IPS-11a (cell line): ENCODE measurements around the gene CAMK1D.

Experiments
- H3K4me3 ChIP-seq: one replicate; pipeline ENCODE4 v1.5.1; 2013; ENCODE audit warnings: low read depth, low read length, control low read depth

Gene CAMK1D

DNA sequence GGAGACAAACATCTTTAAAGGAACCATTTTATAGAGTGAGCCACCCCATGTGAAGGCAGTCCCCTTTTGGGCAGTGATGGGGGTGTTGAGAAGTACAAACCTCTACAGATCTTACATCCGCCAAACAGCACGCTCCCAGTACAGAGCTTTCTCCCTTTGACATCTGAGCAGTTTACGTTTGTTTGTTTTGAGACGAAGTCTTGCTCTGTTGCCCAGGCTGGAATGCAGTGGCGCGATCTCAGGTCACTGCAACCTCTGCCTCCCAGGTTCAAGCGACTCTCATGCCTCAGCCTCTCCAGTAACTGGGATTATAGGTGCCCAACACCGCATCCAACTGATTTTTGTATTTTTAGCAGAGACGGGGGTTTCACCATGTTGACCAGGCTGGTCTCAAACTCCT is 523.2 kb downstream of the CAMK1D start:
- H3K4me3 ChIP-seq = no peak overlapping the region

DNA sequence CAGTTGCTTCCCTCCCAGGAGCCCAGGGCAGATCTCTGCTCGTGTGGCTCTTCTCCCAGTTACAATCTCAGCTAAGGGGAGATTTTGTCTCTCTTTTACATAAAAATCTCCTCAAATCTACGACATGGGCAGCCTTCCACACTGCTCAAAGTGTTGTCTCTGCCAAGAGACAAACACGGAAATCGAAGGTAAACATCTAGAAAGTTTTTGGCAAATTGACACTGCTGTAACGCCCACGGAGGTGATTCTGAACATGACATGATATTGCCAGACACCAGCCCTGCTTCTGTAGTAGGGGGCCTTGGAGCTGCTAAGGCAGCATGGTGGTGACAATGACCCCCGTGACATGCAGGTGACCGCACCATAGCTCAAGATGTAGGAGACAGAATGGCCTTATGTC is 523.8 kb downstream of the CAMK1D start:
- no peak overlapping the region for H3K4me3 ChIP-seq

DNA sequence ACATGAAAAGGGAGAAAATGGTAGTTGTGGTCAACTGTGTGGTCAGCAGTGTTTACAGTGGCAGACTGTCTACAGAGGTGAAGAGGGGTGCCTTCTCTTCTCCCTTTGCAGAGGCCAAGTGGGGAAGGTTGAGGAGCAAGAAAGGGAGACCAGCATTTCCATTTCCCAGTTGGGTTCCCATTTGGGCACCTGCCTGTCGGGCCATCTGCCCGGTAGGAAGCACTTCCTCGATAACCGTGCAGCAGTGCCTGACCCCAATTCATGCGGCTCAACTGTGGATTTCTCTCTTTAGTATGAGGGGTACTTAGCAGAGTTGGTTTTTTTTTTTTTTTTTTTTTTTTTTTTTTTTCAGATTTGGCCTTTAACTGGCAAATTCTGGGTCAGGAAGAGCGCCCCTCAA is 525.2 kb downstream of the CAMK1D start:
- H3K4me3 ChIP-seq = no peak overlapping the region

DNA sequence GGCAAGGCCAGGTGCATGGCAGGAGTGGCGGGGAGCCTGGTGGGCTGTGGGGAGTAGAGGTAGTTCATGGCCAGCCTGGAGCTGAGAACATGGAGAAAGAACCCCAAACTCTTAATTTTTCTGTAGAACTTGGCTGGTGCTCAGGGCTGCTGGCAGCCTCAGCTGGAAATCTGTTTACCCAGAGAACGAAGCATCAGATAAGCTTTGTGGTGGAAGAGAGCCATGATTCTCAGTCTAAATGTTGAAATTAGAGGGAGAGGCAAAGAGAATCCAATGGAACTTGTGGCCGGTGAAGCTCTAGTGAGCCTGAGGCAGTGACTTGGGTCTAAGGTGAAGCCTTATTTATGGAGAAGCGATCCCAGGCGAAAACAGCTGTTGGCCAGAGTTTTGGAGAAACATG is 525.8 kb downstream of the CAMK1D start:
- no peak overlapping the region for H3K4me3 ChIP-seq

DNA sequence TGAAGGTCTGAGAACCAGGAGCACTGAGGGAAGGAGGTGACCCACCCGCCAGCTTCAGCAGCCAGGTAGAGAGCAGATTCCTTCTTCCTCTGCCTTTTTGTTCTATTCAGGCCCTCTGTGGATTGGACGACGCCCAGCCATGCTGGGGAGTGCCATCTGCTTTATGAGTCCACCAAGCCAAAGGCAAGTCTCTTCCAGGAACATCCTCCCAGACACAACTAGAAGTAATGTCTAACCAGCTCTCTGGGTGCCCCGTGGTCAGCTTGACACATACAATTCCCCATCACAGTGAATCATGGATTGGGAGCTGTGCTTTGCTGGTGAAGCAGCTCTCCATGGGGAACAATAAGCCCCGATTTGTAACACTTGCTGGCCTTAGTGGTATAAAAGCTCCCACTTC is 526.9 kb downstream of the CAMK1D start:
- H3K4me3 ChIP-seq = no peak overlapping the region

DNA sequence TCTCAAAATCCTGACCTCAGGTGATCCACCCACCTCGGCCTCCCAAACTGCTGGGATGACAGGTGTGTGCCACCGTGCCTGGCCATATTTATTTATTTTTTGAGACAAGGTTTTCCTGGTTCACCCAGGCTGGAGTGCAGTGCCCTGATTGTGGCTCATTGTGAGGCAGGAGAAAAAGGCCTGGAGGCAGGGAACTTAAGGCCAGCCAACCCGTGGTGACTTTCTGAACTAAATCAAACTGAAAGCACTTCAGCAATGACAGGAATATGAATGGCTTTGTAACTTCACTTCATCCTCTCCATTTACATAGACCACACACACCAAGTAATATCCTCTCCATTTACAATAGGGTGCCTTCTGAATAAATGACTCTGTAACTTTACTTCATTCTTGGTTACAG is 527.8 kb downstream of the CAMK1D start:
- no peak overlapping the region for H3K4me3 ChIP-seq

DNA sequence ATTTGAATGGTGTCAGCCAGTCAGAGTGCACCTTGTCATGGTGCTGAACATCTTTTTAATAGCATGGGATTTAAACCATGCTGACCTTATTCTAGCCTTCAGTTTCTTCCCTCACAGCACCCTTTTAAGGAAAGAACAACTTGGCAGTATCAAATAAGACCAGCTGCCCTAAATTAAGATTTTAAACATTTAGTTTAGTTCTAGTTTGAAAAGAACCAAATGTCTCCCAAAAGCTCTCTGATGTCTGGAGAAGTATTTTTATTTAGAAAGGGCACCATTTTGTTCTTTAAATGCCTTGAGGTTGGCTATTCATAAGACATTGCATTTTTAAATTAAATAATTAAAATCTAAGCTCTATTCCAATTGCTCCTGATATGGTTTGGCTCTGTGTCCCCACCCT is 531.1 kb downstream of the CAMK1D start:
- no peak overlapping the region for H3K4me3 ChIP-seq

DNA sequence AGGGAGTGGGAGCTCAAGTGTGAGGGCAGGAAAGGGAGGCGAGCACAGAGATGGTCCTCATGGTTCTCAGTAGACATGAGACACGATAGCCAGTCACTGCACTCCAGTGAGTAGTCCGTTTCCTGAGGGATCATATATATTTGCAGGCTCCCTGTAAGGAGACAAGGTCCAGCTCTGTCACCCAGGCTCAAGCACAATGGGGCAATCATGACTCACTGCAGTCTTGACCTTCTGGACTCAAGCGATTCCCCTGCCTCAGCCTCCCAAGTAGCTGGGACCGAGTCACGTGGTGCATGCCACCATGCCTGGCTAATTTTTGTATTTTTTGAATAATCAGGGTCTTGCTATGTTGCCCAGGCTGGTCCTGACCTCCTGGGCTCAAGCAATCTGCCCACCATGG is 535.5 kb downstream of the CAMK1D start:
- H3K4me3 ChIP-seq = no peak overlapping the region
